Activated CD8-positive, alpha-beta memory T cell treated with anti-CD3 and anti-CD28 coated beads for 48 hours (primary cell): ENCODE measurements around the gene SPOPL.
"Not testable (repeated sequence)": the region's sequence is repeated elsewhere in the genome, so short reads cannot be mapped to it uniquely, and the experiment has no call there.

Source experiments
- DNase-seq, 3 experiments: peaks; one replicate each; pipeline ENCODE4 v3.0.0-alpha.2; 2020; ENCODE audit warnings: low read depth in 2 of 3, low spot score in 2 of 3

The SPOPL gene

DNA sequence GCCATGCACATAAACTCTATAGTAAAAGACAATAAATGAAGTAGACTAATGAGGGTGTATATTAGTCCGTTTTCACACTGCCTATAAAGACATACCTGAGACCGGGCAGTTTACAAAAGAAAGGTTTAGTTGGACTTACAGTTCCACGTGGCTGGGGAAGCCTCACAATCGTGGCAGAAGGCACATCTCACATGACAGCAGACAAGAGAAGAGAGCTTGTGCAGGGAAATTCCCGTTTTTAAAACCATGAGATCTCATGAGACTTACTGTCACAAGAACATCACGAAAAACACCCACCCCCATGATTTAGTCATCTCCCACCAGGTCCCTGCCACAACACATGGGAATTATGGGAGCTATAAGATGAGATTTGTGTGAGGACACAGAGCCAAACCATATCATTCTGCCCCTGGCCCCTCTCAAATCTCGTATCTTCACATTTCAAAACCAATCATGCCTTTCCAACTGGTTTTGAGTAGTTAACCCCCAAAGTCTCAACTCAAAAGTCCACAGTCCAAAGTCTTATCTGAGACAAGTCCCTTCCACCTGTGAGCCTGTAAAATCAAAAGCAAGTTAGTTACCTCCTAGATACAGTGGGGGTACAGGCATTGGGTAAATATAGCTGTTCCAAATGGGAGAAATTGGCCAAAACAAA is 21.6 kb downstream of the SPOPL start:
- not testable (repeated sequence) for DNase-seq

DNA sequence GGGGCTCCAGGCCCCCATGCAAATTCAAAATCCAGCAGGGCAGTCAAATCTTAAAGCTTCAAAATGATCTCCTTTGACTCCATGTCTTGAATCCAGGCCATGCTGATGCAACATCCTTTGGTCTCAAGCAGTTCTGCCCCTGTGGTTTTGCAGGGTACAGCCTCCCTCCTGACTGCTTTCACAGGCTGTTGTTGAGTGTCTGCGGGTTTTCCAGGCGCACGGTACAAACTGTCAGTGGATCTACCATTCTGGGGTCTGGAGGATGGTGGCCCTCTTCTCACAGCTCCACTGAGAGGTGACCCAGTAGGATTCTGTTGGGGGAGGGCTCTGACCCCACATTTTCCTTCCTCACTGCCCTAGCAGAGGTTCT is 22.1 kb downstream of the SPOPL start:
- not testable (repeated sequence) for DNase-seq

DNA sequence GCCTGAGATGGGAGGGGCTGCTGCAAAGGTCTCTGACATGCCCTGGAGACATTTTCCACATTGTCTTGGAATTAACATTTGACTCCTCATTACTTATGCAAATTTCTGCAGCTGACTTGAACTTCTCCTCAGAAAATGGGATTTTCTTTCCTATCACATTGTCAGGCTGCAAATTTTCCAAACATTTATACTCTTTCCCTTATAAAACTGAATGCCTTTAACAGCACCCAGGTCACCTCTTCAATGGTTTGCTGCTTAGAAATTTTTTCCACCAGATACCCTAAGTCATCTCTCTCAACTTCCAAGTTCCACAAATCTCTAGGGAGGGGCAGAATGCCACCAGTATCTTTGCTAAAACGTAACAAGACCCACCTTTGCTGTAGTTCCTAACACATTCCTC is 22.8 kb downstream of the SPOPL start:
- not testable (repeated sequence) for DNase-seq

DNA sequence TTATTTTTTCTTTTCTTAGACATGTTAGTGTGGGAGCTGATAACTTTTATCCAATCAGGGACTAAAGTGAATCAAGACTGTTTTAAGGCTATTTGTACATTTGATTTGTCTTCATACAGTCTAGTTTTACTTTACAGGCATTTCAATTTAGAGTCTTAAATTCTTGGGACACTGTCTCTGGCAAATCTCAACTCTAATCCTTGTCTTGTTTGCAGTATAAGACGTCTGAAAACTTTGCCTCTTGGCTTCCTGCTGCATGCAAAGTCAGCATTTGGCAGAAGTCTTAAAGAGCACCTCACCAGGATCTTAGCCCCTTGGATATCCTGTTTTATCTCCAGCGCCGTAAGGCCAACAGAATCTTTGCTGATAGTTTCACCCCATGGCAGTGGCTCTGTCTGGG is 30.3 kb downstream of the SPOPL start:
- DNase-seq, result no peak

DNA sequence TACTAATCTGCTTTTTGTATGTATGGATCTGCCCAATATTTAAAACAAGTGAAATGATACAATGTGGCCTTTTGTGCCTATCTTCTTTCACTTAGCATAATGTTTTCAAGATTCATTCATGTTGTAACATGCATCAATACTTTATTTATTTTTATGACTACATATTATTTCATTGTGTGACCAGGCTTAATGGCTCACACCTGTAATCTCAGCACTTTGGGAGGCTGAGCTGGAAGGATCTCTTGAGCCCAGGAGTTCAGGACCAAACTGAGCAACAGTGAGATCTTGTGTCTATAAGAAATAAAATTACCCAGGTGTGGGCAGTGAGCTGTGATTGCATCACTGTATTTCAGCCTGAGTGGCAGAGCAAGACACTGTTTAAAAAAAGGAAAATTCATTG is 33.2 kb downstream of the SPOPL start:
- no peak for DNase-seq

DNA sequence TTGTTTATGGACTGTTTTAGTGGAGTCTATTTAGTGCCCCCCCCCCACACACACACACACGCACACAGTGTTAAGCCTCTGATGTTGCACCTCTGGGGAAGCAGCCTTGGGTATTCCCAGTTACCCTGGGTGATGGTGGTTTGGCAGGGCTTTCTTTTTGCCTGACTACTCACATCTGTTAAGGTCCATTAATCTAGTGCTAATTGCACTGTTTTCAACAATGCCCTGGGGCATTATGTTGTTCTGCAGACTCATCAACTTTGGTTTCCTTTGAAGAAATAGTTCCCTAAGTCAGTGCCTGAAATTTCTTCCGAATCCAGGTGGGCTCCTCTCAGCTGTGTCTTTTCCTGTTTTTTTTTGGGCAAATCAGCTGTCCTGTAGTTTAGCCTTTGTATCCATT is 34.7 kb downstream of the SPOPL start:
- no peak for DNase-seq

DNA sequence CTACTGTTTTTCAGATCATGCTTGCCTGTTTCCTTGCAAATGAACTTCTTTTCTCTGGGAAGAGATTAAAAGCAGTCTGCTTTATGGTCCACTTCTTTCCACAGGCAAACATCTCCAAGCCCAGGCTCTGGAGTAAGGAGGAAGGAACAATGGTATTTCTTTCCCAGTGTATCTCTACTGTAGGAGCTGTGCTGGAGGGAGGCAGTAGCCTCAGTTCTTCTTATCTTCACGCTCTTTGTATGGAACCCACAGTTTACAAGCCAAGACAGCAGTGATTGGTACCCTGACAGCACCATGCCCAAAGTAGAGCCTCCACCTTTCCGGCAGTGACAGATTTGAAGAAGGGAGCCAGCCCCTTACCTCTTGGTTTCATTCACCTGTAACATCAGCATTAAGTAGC is 35.2 kb downstream of the SPOPL start:
- DNase-seq, result no peak

DNA sequence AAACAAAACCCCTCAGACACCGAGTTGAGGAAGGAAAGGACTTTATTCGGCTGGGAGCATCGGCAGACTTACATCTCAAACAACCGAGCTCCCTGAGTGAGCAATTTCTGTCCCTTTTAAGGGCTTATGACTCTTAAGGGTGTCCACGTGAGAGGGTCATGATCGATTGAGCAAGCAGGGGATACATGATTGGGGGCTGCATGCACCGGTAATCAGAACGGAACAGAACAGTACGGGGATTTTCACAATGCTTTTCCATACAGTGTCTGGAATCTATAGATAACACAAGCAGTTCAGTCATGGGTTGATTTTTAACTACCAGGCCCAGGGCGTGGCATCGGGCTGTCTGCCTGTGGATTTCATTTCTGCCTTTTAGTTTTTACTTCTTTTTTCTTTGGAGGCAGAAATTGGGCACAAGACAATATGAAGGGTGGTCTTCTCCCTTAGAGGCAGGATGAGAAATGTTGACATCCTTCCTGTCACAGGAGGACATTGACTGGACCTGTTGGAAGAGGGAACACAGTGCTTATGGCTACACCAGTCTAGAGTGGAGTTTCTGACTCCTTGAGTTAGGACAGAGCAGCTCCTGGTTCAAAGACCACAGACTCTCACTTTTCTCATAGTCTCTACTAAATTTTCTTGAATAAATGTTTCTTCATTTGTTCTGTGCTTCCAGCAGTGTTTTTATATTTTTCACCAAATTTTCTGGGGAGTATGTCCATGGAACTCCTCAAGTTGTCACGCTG is 35.8 kb downstream of the SPOPL start:
- no peak for DNase-seq

DNA sequence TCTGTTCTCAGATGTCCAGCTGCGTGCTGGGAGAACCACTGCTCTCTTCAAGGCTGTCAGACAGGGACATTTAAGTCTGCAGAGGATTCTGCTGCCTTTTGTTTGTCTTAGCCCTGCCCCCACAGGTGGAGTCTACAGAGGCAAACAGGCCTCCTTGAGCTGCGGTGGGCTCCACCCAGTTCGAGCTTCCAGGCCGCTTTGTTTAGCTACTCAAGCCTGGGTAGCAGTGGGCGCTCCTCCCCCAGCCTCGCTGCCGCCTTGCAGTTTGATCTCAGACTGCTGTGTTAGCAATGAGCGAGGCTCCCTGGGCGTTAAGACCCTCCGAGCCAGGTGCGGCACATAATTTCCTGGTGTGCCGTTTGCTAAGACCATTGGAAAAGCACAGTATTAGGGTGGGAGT is 42.6 kb downstream of the SPOPL start:
- DNase-seq, result not testable (repeated sequence)

DNA sequence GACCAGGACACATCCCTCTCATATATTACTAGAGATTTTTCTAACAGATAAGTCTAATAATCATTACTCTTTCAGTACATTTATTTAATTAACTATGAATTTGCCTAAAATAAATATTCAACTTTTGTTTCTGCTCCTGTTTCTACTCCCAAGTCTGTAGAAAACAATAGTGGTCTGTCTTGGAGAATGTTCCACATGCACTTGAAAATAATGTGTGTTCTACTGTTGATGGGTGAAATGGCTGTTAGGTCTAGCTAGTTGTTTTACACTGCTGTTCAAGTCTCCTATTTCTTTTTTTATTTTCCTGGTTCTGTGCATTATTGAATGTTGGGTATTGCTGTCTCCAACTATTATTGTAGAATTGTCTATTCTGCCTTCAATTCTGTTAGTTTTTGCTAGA is 47.2 kb downstream of the SPOPL start:
- no peak for DNase-seq

DNA sequence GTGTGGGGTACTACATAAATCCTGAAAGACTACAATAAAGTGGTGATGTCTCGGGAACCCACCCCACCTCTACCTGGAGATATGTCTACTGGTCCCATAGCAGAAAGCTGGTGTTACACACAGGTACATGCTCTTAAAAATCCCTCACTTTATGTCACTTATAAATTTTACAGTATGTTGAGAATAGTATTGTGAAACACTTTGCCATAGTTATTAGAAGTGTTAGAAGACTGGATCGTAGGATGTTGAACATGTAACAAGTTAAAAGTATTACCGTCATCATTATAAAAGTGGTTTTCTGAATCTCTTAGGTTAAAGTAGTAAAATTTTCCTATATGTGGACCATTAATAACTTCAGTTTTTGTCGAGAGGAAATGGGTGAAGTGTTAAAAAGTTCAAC is 48.6 kb downstream of the SPOPL start:
- no peak for DNase-seq

DNA sequence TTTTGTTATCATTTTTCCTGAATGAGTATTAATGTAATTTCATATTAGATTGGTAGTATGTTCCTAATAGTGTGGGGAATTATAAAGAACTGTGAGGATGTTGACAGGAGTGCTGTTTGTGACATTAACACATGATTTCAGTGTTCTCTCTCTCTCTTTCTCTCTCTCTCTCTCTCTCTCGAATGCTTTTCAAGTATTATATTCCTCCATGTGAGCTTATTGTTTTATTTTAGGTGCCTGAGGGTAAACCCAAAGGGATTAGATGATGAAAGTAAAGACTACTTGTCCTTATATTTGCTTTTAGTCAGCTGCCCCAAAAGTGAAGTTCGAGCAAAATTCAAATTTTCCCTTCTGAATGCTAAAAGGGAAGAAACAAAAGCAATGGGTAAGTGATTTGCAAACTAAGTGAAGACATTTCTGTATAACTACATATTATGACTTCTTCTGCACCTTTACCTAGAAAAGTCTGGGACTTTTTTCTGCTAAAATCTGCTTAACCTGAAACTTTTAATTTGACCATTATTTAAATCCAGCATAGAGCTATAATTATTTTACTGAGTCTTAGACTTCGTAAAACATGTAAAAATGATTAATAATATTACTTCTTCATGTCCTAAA is 49.2 kb downstream of the SPOPL start:
- no peak for DNase-seq

DNA sequence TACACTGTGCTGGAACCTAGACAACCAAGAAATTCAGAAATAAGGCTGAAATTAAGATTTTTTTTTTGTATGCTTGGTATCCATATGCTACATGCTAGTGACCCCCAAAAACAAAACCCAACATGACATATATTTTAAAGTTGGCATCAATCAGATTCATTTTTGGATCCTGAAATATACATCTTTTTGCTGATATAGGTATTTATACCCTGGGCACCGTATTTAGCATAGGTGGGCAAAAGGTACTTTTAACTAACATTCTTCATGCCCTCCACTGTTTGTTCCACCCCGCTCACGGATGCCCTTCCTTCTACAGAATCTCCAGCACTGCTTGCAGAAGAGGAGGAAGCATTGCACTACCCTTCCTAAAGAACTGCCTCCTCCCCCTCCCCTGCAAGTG is 52.6 kb downstream of the SPOPL start:
- no peak for DNase-seq

DNA sequence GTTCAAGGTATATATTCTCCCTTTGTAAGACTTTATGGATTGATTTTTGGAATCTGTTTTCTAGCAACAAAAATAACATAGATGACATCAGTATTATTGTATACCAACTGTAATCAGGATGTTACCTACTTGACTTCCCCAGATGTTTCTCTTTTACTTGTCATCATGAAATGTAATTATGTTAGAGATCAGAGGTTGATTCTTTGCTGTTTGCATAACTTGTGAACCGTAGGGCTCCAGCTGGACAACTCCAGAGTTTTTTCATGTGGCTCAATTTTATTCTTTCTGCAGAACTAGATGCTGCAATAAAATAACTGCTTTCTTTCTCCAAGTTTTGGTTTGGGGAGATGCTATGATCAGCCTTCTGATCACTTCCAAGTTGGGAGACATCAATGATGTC is 58.1 kb downstream of the SPOPL start:
- no peak for DNase-seq

DNA sequence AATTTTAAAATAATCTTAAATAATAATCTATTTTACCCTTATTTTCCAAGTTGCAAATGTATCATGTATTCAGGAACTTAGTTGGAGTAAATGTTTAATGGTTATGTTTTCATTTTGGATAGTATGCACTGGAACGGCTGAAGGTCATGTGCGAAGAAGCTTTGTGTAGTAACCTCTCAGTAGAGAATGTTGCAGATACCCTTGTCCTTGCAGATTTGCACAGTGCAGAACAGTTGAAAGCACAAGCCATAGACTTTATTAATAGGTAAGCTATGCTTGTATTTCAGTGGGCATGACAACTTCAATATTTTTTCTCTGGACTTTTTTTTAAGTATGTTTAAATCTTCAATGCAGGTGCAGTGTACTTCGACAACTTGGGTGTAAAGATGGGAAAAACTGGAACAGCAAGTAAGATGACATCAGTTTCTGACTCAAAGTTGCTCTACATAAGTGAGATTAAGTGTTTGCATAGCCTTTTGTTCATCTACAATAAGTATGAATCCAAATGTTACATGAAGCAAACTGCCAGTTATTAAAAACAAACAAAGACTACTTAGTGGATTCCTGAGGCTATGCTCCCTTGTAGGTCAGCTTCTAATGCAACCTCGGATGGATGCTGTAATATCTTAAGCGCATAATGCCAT is 63.1 kb downstream of the SPOPL start:
- no peak for DNase-seq

DNA sequence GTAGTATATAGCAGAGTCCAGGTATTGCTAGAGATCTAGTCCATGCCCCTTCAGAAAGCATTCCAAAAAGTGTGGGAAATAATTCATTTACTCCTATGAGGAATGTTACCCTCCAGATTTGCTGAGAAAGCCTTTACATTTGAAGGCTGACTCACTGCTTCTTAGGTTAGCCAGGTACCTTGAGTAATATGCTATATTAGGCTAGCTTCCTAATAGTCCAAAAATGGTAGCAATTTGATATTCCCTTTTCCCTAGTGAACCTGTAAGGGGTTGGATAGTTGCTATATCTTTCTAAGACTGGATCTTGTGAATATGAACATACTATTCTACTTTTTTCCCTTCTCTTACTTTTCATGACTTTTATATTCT is 63.6 kb downstream of the SPOPL start:
- no peak for DNase-seq

DNA sequence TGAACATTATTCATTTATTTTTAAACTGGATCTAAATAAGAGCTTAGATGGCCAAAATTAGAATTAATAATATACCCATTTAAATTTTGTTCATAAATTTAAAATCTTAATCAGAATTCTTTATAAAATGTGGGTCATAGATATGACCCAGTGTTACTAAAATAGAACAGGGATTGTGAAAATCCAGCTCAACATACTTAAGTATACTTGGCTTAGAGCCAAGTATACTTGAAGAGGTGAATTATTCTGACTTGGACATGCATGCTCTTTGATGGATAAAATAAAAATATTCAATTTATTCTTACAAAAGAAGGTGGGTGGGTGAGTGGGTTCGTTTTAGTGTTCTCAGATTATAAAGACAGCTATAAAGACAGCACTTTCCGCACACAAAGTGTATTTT is 70.7 kb downstream of the SPOPL start:
- no peak for DNase-seq

DNA sequence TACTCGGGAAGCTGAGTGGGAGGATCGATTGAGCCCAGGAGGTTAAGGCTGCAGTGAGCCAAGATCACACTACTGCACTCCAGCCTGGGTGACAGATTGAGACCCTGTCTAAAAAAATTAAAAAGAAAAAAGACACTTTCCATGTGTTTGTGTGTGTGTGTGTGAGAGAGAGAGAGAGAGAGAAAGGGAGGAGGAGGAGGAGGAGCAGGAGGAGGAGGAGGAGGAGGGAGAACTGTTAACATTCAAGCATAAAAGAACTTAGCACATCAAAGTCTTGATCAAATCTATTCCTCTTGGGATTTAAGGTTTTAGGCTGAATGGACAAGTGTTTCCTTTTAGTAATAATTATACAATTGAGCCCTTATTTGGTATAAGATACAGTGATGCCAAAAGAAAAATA is 75.5 kb downstream of the SPOPL start:
- no peak for DNase-seq

DNA sequence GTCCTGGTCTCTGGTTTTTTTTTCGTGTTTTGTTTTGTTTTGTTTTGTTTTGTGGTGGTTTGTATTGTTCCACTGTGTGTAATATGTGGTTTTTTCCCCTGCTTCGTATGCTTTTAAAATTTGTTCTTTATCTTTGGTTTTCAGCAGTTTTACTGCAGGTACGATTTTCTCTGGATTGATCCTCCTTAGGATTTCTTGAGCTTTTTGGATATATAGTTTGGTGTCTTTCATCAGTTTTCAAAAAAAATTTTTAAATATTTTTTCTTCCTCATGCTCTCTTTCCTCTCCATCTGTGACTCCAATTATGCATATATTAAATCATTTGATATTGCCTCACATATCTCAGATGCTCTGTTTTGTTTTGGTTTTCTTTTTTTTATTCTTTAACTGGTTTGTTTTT is 78.0 kb downstream of the SPOPL start:
- DNase-seq, result no peak

DNA sequence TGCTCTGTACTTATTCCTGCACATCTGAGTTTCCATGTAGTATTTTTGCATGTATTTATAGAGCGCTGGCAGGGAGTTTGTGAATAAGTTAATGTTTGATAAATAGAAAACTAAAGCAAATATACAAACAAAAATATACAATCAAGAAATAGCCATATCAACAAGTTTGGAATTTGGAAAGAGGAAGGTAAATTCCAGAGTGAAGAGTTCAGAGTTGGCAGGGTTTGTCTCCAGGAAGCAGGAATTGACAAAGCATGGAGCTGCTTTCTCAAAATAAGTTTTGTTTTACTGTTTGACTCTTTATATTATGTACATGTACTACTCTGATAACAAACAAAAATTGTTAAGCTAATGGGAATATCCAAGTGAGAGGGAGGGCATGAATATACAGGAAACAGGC is 80.3 kb downstream of the SPOPL start:
- DNase-seq, result no peak

DNA sequence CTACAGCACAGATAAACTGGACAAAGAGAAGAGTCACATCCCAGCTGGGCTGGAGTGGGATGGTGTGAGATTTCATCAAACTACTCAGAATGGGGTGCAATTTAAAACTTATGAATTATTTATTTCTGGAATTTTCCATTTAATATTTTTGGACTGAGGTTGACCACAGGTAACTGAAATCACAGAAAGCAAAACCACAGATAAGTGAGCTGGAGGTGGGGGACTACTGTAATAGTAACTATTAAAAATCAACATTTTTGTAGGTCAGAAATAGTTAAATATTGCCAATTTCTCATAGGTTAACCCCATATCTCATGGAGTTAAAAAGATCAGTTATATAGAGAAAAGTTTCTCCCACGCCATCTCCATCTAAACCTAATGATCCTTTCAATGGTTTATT is 88.1 kb downstream of the SPOPL start:
- no peak for DNase-seq

DNA sequence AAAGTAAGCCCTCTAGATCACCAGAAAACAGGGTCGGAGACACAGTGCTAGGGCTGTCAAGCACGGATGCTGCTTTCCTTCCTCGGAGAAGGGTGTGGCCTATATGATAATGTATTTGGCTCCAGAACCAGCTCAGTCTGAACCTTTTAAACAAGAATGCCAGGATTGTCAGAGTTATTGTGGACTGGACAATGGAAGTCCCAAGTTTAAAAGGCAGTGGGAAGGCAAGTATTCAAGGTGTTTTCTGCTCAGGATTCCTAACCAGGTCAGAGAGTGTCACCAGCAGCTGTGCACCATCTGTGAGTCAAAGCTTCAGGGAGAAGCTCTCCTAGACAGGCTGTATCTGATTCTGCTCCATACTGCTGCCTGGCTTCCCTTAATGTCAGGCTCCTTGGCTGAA is 94.8 kb downstream of the SPOPL start:
- no peak for DNase-seq
